Measurements from ENCODE around the gene HAP1. TPM values are rescaled to one million over a fixed set of nuclear protein-coding genes. Genes with fewer than 3 reads are reported as not detected.

Gene HAP1
- total RNA-seq, 2 experiments from 2014 or later = 0.19 to 0.55 TPM

DNA sequence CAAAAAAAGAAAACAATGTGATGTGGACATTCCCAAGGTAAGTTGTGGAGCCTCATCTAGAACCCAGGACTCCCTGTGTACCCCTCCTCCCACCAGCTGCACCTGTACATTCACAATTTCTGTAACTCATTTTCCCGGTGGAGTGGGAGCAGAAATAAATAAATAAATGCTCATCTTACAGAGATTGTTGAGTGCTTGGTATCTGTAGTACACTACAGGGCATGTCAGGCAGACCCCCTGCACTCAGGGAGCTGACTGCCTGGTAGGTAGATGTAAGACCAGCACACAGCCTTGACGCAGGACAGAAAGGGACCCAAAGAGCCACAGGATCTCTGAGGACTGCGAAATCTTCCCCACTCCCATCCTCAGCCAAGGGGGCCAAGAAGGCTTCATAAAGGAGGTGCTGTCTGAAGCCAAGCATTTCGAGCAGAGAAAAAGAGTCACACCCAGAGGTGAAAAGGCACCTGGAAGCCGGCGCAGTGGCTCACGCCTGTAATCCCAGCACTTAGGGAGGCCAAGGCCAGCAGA is 39.2 kb downstream of the HAP1 start:
- Histone ChIP-seq H3K9me2 (ENCODE audit: insufficient read depth, low read length) (no peaks in the 10 kb centered on the region), H3K4me3 (ENCODE audit: low read depth, low read length, poor library complexity, severe bottlenecking) (no peak overlapping the region), H2AFZ (ENCODE audit: low read length) (no peak overlapping the region), H4K20me1 (ENCODE audit: insufficient read depth, low read length) (peaks cover 22% of the 10 kb centered on the region), H3K9me3 (ENCODE audit: low read length) (no peaks in the 10 kb centered on the region), H3K4me2 (ENCODE audit: low read length) (no peak overlapping the region), H3K79me2 (ENCODE audit: insufficient read depth, low read depth, low read length) (peaks cover 15% of the 10 kb centered on the region), H3K4me1 (ENCODE audit: insufficient read depth, low read length, poor library complexity, severe bottlenecking) (peaks cover 12% of the 10 kb centered on the region), H3K36me3 (ENCODE audit: insufficient read depth, low read length) (peaks cover 51% of the 10 kb centered on the region), H3K27ac (ENCODE audit: low read depth, low read length, poor library complexity, severe bottlenecking) (no peak overlapping the region)
- BruUV-seq (replicated peaks) = no TSS peak
- intact Hi-C loops (cut with micrococcal nuclease; ENCODE audit: unreplicated experiment) = no loop called here
- no peak for DNase-seq (ENCODE audit: low spot score)
- POLR2A ChIA-PET = no interaction called here
- TF ChIP-seq EZH2phosphoT487 (IDR thresholded peaks at IDR 0.05; ENCODE audit: borderline replicate concordance, low read depth, low read length) = no peak
- TF ChIP-seq, protein P1, sequence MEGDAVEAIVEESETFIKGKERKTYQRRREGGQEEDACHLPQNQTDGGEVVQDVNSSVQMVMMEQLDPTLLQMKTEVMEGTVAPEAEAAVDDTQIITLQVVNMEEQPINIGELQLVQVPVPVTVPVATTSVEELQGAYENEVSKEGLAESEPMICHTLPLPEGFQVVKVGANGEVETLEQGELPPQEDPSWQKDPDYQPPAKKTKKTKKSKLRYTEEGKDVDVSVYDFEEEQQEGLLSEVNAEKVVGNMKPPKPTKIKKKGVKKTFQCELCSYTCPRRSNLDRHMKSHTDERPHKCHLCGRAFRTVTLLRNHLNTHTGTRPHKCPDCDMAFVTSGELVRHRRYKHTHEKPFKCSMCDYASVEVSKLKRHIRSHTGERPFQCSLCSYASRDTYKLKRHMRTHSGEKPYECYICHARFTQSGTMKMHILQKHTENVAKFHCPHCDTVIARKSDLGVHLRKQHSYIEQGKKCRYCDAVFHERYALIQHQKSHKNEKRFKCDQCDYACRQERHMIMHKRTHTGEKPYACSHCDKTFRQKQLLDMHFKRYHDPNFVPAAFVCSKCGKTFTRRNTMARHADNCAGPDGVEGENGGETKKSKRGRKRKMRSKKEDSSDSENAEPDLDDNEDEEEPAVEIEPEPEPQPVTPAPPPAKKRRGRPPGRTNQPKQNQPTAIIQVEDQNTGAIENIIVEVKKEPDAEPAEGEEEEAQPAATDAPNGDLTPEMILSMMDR (conservative IDR thresholded peaks at IDR 0.05; ENCODE audit: low read length) = no peak
- CTCF ChIA-PET (ENCODE audit: unreplicated experiment) = no interaction called here

DNA sequence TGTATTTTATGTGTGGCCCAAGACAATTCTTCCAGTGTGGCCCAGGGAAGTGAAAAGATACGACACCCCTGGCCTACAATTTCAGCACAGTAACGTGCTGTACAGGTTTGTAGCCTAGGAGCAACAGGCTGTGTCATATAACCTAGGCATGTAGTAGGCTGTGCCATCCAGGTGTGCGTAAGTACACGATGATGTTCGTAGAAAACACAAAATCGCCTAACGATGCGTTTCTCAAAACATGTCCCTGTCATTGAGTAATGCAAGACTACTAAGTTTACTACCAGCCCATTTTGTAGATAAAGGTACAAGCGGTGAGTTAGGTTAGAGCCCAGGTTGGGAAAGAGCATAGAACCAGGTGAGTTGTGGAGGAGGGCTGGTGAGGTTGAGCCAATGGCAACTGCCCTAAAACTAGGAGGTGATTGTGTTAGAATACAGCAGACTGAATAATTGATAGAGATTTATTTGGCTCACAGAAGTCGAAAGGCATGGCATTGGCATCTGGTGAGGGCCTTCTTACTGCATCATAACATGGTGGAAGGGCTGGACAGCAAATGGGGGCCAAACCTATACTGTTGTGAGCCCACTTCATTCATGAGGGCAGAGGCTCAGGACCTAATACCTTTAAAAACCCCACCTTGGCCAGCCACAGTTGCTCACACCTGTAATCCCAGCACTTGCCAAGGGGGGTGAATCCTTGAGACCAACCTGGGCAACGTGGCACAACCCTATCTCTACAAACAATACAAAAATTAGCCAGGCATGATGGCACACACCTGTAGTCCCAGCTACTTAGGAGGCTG is 41.5 kb downstream of the HAP1 start:
- TF ChIP-seq, protein P1 (conservative IDR thresholded peaks at IDR 0.05; ENCODE audit: low read length) = no peak
- no peak for TF ChIP-seq EZH2phosphoT487 (IDR thresholded peaks at IDR 0.05; ENCODE audit: borderline replicate concordance, low read depth, low read length)
- no TSS peak for BruUV-seq (replicated peaks)
- H3K27ac ChIP-seq (ENCODE audit: low read depth, low read length, poor library complexity, severe bottlenecking) = no peak overlapping the region
- POLR2A ChIA-PET = interaction anchor here (0.5 to 0.7 kb wide), 2 partner anchors 9 to 26 kb away, joined by 3 read pairs; no protein-coding TSS in a partner anchor
- no peak for DNase-seq (ENCODE audit: low spot score)
- no peak overlapping the region for H3K4me2 ChIP-seq (ENCODE audit: low read length)
- peaks cover 65% of the 10 kb centered on the region for H3K36me3 ChIP-seq (ENCODE audit: insufficient read depth, low read length)
- no peak overlapping the region for H3K4me3 ChIP-seq (ENCODE audit: low read depth, low read length, poor library complexity, severe bottlenecking)
- H3K79me2 ChIP-seq (ENCODE audit: insufficient read depth, low read depth, low read length) = peaks cover 28% of the 10 kb centered on the region
- CTCF ChIA-PET (ENCODE audit: unreplicated experiment) = no interaction called here
- intact Hi-C loops (cut with micrococcal nuclease; ENCODE audit: unreplicated experiment) = no loop called here
- no peaks in the 10 kb centered on the region for H3K9me3 ChIP-seq (ENCODE audit: low read length)
- H3K9me2 ChIP-seq (ENCODE audit: insufficient read depth, low read length) = no peaks in the 10 kb centered on the region
- H3K4me1 ChIP-seq (ENCODE audit: insufficient read depth, low read length, poor library complexity, severe bottlenecking) = peaks cover 15% of the 10 kb centered on the region
- H2AFZ ChIP-seq (ENCODE audit: low read length) = no peak overlapping the region
- H4K20me1 ChIP-seq (ENCODE audit: insufficient read depth, low read length) = peaks cover 26% of the 10 kb centered on the region

All from OCI-LY7 (cell line).